ENCODE results near the gene CUX1.

DNA sequence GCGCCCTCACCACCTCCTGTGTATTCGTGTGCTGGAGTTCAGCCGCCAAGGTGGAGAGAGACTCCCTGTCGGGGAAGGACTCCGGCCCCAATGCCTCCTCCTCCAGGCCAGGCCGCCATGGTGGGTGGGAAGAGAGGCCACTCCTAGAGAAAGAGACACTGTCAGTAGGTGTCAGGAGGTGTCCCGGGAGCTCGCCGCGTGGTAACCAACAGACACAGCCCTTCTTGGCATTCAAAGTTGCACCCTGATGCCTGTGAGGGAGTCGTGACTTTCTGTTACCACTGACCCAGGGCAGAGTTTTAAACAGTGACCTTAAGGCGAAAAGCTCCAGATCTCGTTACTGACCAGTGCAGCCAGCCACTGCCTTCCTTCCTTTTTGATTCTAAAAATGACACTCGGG is 155.2 kb downstream of the CUX1 start:
- TF ChIP-seq, protein P1, sequence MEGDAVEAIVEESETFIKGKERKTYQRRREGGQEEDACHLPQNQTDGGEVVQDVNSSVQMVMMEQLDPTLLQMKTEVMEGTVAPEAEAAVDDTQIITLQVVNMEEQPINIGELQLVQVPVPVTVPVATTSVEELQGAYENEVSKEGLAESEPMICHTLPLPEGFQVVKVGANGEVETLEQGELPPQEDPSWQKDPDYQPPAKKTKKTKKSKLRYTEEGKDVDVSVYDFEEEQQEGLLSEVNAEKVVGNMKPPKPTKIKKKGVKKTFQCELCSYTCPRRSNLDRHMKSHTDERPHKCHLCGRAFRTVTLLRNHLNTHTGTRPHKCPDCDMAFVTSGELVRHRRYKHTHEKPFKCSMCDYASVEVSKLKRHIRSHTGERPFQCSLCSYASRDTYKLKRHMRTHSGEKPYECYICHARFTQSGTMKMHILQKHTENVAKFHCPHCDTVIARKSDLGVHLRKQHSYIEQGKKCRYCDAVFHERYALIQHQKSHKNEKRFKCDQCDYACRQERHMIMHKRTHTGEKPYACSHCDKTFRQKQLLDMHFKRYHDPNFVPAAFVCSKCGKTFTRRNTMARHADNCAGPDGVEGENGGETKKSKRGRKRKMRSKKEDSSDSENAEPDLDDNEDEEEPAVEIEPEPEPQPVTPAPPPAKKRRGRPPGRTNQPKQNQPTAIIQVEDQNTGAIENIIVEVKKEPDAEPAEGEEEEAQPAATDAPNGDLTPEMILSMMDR (IDR thresholded peaks at IDR 0.05; ENCODE audit: low read depth, low read length, poor library complexity, severe bottlenecking) = no peak
- TF ChIP-seq EZH2phosphoT487 (IDR thresholded peaks at IDR 0.05; ENCODE audit: borderline replicate concordance, low read length) = no peak
